PFSK-1 (cell line): ENCODE data around the gene OR51V1.

Source experiments
- FOXP2 ChIP-seq: optimal IDR thresholded peaks from 2 replicates; pipeline ENCODE3; 2011; ENCODE audit warnings: borderline replicate concordance, control low read depth, inconsistent platforms; ENCODE audit not compliant: insufficient read depth; ENCODE audit errors: extremely low read length, extremely low read depth
- POLR2AphosphoS5 ChIP-seq: IDR thresholded peaks from 2 replicates; pipeline ENCODE4 v1.6.1; 2012; ENCODE audit warnings: low read depth, mild to moderate bottlenecking, control low read depth, low read length, moderate library complexity
- SIN3A ChIP-seq: IDR thresholded peaks from 2 replicates; pipeline ENCODE4 v1.6.1; 2012; ENCODE audit warnings: mild to moderate bottlenecking, low read length, moderate library complexity, borderline replicate concordance; ENCODE audit not compliant: insufficient read depth
- TAF1 ChIP-seq: IDR thresholded peaks from 2 replicates; pipeline ENCODE4 v1.6.1; 2012; ENCODE audit warnings: low read length, control low read depth, borderline replicate concordance; ENCODE audit not compliant: insufficient read depth
- TF ChIP-seq, protein P1 (sequence below), 2 experiments: IDR thresholded peaks; 2 replicates each; pipeline versions ENCODE4 v1.6.1 to v1.8.0; 2011 to 2012; ENCODE audit warnings: low read depth in 2 of 2, low read length in 2 of 2, control low read depth in 1 of 2, inconsistent platforms in 1 of 2, mild to moderate bottlenecking in 1 of 2, moderate library complexity in 1 of 2; ENCODE audit not compliant: insufficient read depth in 1 of 2

The OR51V1 gene

DNA sequence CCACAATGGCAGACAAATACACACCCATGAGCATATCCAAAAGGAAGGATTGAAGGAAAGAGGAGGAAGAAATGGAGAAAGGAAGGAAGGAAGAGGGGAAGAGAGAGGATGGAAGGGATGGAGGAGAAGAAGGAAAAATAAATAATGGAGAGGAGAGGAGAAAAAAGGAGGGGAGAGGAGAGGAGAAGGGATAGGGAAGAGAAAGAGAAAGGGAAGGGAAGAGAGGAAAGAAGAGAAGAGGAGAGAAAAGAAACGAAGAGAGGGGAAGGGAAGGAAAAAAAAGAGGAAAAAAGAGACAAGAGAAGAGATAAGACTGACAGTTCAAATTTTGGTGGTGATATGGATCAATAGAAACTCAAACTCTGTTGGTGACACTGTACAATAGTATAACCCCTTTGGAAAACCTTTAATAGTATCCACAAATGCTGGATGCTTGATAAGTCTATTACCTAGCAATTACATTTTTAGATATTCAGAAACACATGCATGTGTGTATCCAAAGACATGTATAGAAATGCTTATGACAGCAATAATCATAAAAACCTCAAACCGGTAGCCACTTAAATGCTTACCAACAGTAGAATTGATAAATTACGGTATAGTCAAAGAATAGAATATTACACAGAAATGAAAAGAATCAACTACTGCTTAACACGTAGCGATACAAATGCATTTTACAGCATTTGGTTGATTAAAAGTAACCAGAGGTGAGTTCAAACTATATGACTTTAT is 35.0 kb upstream of the OR51V1 start:
- no peak for TF ChIP-seq FOXP2
- no peak for TF ChIP-seq TAF1
- TF ChIP-seq, protein P1, sequence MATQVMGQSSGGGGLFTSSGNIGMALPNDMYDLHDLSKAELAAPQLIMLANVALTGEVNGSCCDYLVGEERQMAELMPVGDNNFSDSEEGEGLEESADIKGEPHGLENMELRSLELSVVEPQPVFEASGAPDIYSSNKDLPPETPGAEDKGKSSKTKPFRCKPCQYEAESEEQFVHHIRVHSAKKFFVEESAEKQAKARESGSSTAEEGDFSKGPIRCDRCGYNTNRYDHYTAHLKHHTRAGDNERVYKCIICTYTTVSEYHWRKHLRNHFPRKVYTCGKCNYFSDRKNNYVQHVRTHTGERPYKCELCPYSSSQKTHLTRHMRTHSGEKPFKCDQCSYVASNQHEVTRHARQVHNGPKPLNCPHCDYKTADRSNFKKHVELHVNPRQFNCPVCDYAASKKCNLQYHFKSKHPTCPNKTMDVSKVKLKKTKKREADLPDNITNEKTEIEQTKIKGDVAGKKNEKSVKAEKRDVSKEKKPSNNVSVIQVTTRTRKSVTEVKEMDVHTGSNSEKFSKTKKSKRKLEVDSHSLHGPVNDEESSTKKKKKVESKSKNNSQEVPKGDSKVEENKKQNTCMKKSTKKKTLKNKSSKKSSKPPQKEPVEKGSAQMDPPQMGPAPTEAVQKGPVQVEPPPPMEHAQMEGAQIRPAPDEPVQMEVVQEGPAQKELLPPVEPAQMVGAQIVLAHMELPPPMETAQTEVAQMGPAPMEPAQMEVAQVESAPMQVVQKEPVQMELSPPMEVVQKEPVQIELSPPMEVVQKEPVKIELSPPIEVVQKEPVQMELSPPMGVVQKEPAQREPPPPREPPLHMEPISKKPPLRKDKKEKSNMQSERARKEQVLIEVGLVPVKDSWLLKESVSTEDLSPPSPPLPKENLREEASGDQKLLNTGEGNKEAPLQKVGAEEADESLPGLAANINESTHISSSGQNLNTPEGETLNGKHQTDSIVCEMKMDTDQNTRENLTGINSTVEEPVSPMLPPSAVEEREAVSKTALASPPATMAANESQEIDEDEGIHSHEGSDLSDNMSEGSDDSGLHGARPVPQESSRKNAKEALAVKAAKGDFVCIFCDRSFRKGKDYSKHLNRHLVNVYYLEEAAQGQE (IDR thresholded peaks at IDR 0.05; ENCODE audit: insufficient read depth in 1 of 2, low read depth in 2 of 2, low read length in 2 of 2) = no peak
- no peak for TF ChIP-seq POLR2AphosphoS5
- no peak for TF ChIP-seq SIN3A

DNA sequence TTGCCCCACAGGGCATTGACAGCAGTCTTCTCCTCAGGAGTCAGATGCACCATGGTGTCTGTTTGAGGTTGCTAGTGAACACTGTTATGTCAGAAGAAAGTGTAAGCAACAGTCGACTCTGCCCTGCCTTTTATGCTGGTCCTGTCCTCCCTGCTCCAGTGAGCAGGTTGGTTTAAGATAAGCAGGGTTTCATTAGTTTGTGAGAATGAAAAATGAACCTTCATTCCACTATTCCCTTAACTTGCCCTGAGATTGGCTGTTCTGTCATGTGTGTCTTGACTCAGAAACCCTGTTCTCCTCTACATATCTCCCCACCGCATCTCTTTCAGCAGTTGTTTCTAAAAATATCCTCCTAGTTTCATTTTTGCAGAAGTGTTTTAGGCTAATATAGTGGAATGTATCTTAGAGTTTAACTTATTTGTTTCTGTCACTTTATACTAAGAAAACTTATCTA is 33.9 kb upstream of the OR51V1 start, which contains the start of gene HBD:
Gene HBD, minus strand, starts transcription at position 103 of the 454 bp plus-strand sequence. Its CDS starts 50 bp downstream, at position 53.
- TF ChIP-seq POLR2AphosphoS5 (no peak), TAF1 (no peak), SIN3A (no peak), FOXP2 (no peak)
- TF ChIP-seq, protein P1 (IDR thresholded peaks at IDR 0.05; ENCODE audit: insufficient read depth in 1 of 2, low read depth in 2 of 2, low read length in 2 of 2) = no peak

DNA sequence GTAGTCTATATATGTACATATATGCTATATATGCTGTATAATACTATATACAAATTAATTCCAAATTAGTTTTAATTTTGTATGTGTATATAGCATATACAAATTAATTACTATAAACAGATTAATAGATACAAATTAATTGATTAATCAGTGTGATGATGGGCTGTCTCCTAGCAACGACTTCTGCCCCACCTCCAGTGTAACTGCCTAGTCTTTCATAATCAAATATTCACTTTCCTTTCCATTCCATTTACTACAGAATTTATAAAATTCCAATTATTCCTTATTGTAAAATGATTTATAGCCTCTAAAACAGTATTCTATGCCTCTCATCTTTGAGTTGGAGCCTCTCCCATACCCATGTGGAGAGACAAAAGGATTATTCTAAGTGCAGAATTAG is 32.8 kb upstream of the OR51V1 start:
- no peak for TF ChIP-seq SIN3A
- no peak for TF ChIP-seq TAF1
- no peak for TF ChIP-seq FOXP2
- TF ChIP-seq, protein P1 (IDR thresholded peaks at IDR 0.05; ENCODE audit: insufficient read depth in 1 of 2, low read depth in 2 of 2, low read length in 2 of 2) = no peak
- TF ChIP-seq POLR2AphosphoS5 = no peak

DNA sequence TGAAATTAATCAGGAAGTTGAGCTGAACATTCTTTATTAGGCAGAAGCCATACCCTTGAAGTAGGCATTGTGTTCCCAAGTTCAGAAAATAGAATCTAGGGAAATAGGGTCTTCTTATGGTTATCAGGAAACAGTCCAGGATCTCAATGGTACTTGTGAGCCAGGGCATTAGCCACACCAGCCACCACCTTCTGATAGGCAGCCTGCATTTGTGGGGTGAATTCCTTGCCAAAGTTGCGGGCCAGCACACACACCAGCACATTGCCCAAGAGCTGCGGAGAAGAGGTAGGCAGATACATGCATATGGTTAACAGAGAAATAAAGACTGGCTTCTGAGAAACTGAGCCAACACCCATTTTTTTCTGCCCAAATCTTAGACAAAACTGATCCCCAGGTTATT is 32.3 kb upstream of the OR51V1 start:
- TF ChIP-seq POLR2AphosphoS5 (no peak), SIN3A (no peak), TAF1 (no peak), FOXP2 (no peak)
- TF ChIP-seq, protein P1 (IDR thresholded peaks at IDR 0.05; ENCODE audit: insufficient read depth in 1 of 2, low read depth in 2 of 2, low read length in 2 of 2) = no peak
